Neural cell (in vitro differentiated cells): ENCODE results near the gene PDE4A. TPM values are rescaled to one million over a fixed set of nuclear protein-coding genes. Genes with fewer than 3 reads are reported as not detected.

Source experiments
- H2AFZ ChIP-seq: fragments of 200-600, 300-800 bp; sonication (generic), shearing (Covaris generic); 2 replicates; pipeline ENCODE4 v1.6.0; 2014; ENCODE audit warnings: low read depth, mild to moderate bottlenecking, antibody characterized with exemption, low read length, moderate library complexity
- H3F3A ChIP-seq: fragments of 200-600 bp; shearing (Covaris generic); 2 replicates; pipeline ENCODE4 v1.6.1; 2016; ENCODE audit warnings: mild to moderate bottlenecking, moderate library complexity, mixed read lengths, antibody characterized with exemption, low read length; ENCODE audit not compliant: insufficient read depth, poor library complexity, severe bottlenecking
- H3K27ac ChIP-seq: fragments of 200-600, 300-800 bp; sonication (generic), shearing (Covaris generic); 2 replicates; pipeline ENCODE4 v1.5.1; 2014; ENCODE audit warnings: mild to moderate bottlenecking, low read length, moderate library complexity
- H3K27me3 ChIP-seq: fragments of 300-800, 200-600 bp; sonication (generic), shearing (Covaris generic); 2 replicates; pipeline ENCODE4 v1.6.0; 2014; ENCODE audit warnings: mild to moderate bottlenecking, low read depth, low read length, moderate library complexity; ENCODE audit not compliant: insufficient read depth
- H3K36me3 ChIP-seq: fragments of 300-800, 200-600 bp; sonication (generic), shearing (Covaris generic); 2 replicates; pipeline ENCODE4 v1.5.1; 2014; ENCODE audit warnings: mild to moderate bottlenecking, antibody characterized with exemption, low read length, moderate library complexity; ENCODE audit not compliant: insufficient read depth
- H3K4me2 ChIP-seq: fragments of 300-800, 200-600 bp; sonication (generic), shearing (Covaris generic); 2 replicates; pipeline ENCODE4 v1.6.0; 2014; ENCODE audit warnings: mild to moderate bottlenecking, low read length
- H3K4me3 ChIP-seq: fragments of 300-800, 200-600 bp; sonication (generic), shearing (Covaris generic); 2 replicates; pipeline ENCODE4 v1.5.1; 2014; ENCODE audit warnings: mild to moderate bottlenecking, low read length, moderate library complexity
- H3K79me2 ChIP-seq: fragments of 200-600 bp; shearing (Covaris generic); replicated peaks from 2 replicates; pipeline ENCODE4 v1.6.0; 2014; ENCODE audit warnings: mild to moderate bottlenecking, low read length, moderate library complexity; ENCODE audit not compliant: insufficient read depth
- H3K9ac ChIP-seq: fragments of 300-800, 200-600 bp; sonication (generic), shearing (Covaris generic); 2 replicates; pipeline ENCODE4 v1.6.1; 2016; ENCODE audit warnings: mild to moderate bottlenecking, low read length, mixed read lengths
- H3K9me2 ChIP-seq: fragments of 200-600 bp; shearing (Covaris generic); 2 replicates; pipeline ENCODE4 v1.6.1; 2016; ENCODE audit warnings: mild to moderate bottlenecking, low read length, mixed read lengths; ENCODE audit not compliant: insufficient read depth
- H3K9me3 ChIP-seq: fragments of 200-600, 300-800 bp; sonication (generic), shearing (Covaris generic); 2 replicates; pipeline ENCODE4 v1.6.1; 2016; ENCODE audit warnings: mild to moderate bottlenecking, mixed run types, low read length, moderate library complexity, mixed read lengths
- H4K20me1 ChIP-seq: fragments of 200-600 bp; shearing (Covaris generic); 2 replicates; pipeline ENCODE4 v1.6.1; 2016; ENCODE audit warnings: mild to moderate bottlenecking, mixed run types; ENCODE audit not compliant: insufficient read depth
- EP300 ChIP-seq: fragments of 450-650 bp; conservative IDR thresholded peaks from 2 replicates; pipeline ENCODE4 v1.6.1; 2014; ENCODE audit warnings: antibody characterized with exemption, mild to moderate bottlenecking, moderate library complexity; ENCODE audit not compliant: poor library complexity, severe bottlenecking
- EZH2 ChIP-seq: fragments of 200-600, 300-800 bp; shearing (Covaris generic), sonication (generic); IDR thresholded peaks from 2 replicates; pipeline ENCODE4 v1.6.1; 2014; ENCODE audit warnings: antibody characterized with exemption, low read length, borderline replicate concordance, mild to moderate bottlenecking; ENCODE audit not compliant: insufficient read depth, poor library complexity, severe bottlenecking
- MXI1 ChIP-seq: fragments of 450-650 bp; conservative IDR thresholded peaks from 2 replicates; pipeline ENCODE4 v1.6.1; 2014; ENCODE audit warnings: antibody characterized with exemption, mild to moderate bottlenecking; ENCODE audit not compliant: poor library complexity, severe bottlenecking
- POLR2AphosphoS5 ChIP-seq: IDR thresholded peaks from 2 replicates; pipeline ENCODE4 v1.6.1; 2012
- RAD21 ChIP-seq: fragments of 450-650 bp; conservative IDR thresholded peaks from 2 replicates; pipeline ENCODE4 v1.6.1; 2014; ENCODE audit warnings: antibody characterized with exemption, mild to moderate bottlenecking, moderate library complexity
- REST ChIP-seq: IDR thresholded peaks from 2 replicates; pipeline ENCODE4 v1.6.1; 2012; ENCODE audit warnings: borderline replicate concordance
- SMC3 ChIP-seq: fragments of 450-650 bp; conservative IDR thresholded peaks from 2 replicates; pipeline ENCODE4 v1.6.1; 2014; ENCODE audit warnings: antibody characterized with exemption, mild to moderate bottlenecking, moderate library complexity; ENCODE audit not compliant: poor library complexity
- TAF1 ChIP-seq: IDR thresholded peaks from 2 replicates; pipeline ENCODE4 v1.6.1; 2012; ENCODE audit warnings: low read depth
- polyA plus RNA-seq: library from polyadenylated mRNA; depleted of rRNA; stranded (reverse); fragments of >200 nt; gene quantifications from 2 replicates; pipeline ENCODE4 v1.2.3, GENCODE V29; 2014
- TF ChIP-seq, protein P1 (sequence below): fragments of 450-650 bp; IDR thresholded peaks from 2 replicates; pipeline ENCODE4 v1.5.1; 2014; ENCODE audit warnings: antibody characterized with exemption, mild to moderate bottlenecking, moderate library complexity; ENCODE audit not compliant: poor library complexity, severe bottlenecking

Gene PDE4A
- polyA plus RNA-seq, 1 donor from 2014 or later = 3.4 TPM

DNA sequence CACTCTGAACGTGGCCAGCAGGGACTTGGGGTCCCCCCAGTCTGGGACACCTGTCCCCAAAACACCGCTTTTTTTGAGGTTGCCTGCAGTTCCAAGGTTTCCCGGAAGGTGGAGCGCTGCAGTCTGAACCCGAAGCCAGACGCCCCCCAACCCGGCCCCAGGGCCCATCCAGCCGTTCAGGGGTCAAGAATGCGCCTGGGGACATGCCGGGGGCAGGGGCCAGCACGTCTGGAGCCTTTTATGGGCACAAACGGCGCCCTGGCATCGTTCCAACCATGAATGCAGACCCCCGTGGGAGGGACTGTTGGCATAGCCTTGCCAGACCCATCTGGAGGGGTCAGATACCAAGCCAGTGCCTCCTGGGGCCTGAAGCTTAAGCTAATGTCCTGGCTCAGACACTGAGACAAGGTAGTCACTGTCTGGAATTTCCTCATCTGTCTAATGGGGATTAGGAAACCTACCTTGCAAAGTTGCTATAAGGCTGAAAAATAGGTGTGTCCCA is 90.0 kb downstream of the PDE4A start:
- no peak overlapping the region for H3K4me3 ChIP-seq
- H2AFZ ChIP-seq = no peak overlapping the region
- H3K9ac ChIP-seq = no peak overlapping the region
- H3K27ac ChIP-seq = no peak overlapping the region
- H3K9me3 ChIP-seq = no peaks in the 10 kb centered on the region
- H3K9me2 ChIP-seq = no peaks in the 10 kb centered on the region
- H3K36me3 ChIP-seq = no peaks in the 10 kb centered on the region
- H3K27me3 ChIP-seq = peaks cover 39% of the 10 kb centered on the region
- peak; percentile 27 for TF ChIP-seq SMC3
- TF ChIP-seq POLR2AphosphoS5 = no peak
- TF ChIP-seq TAF1 = no peak
- TF ChIP-seq, protein P1, sequence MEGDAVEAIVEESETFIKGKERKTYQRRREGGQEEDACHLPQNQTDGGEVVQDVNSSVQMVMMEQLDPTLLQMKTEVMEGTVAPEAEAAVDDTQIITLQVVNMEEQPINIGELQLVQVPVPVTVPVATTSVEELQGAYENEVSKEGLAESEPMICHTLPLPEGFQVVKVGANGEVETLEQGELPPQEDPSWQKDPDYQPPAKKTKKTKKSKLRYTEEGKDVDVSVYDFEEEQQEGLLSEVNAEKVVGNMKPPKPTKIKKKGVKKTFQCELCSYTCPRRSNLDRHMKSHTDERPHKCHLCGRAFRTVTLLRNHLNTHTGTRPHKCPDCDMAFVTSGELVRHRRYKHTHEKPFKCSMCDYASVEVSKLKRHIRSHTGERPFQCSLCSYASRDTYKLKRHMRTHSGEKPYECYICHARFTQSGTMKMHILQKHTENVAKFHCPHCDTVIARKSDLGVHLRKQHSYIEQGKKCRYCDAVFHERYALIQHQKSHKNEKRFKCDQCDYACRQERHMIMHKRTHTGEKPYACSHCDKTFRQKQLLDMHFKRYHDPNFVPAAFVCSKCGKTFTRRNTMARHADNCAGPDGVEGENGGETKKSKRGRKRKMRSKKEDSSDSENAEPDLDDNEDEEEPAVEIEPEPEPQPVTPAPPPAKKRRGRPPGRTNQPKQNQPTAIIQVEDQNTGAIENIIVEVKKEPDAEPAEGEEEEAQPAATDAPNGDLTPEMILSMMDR = peak; percentile 66
- TF ChIP-seq MXI1 = no peak
- no peak for TF ChIP-seq EZH2
- no peak for TF ChIP-seq REST
- TF ChIP-seq EP300 = no peak
- TF ChIP-seq RAD21 = no peak
- H4K20me1 ChIP-seq = no peaks in the 10 kb centered on the region
- H3K4me2 ChIP-seq = no peak overlapping the region
- H3F3A ChIP-seq = no peaks in the 10 kb centered on the region
- no peaks in the 10 kb centered on the region for H3K79me2 ChIP-seq

GRCh38 chr19:10513223-10513622 is 92.9 kb downstream of the PDE4A start:
- Histone ChIP-seq H3K27ac (no peak overlapping the region), H3F3A (no peaks in the 10 kb centered on the region), H3K9me2 (no peaks in the 10 kb centered on the region), H2AFZ (no peak overlapping the region), H3K9me3 (no peaks in the 10 kb centered on the region), H3K9ac (no peak overlapping the region), H4K20me1 (no peaks in the 10 kb centered on the region), H3K4me3 (no peak overlapping the region), H3K27me3 (peaks cover 68% of the 10 kb centered on the region), H3K79me2 (no peaks in the 10 kb centered on the region), H3K4me2 (no peak overlapping the region), H3K36me3 (no peaks in the 10 kb centered on the region)
- no peak for TF ChIP-seq MXI1
- TF ChIP-seq EP300 = no peak
- TF ChIP-seq SMC3 = no peak
- TF ChIP-seq RAD21 = no peak
- no peak for TF ChIP-seq POLR2AphosphoS5
